Type B pancreatic cell (in vitro differentiated cells): ENCODE data around the gene TOX3. TPM values are rescaled to one million over a fixed set of nuclear protein-coding genes. Genes with fewer than 3 reads are reported as not detected.

Experiments
- DNase-seq: peaks from one replicate; pipeline ENCODE4 v3.0.0; 2021; ENCODE audit warnings: mixed read lengths; ENCODE audit not compliant: unreplicated experiment; ENCODE audit errors: extremely low spot score
- H3K27ac Mint-ChIP-seq: 2 replicates; pipeline ENCODE4 v1.8.0; 2021; ENCODE audit warnings: mild to moderate bottlenecking, mixed read lengths
- H3K27me3 Mint-ChIP-seq: 2 replicates; pipeline ENCODE4 v1.8.0; 2021; ENCODE audit warnings: mixed read lengths
- H3K36me3 Mint-ChIP-seq: 2 replicates; pipeline ENCODE4 v1.8.0; 2021; ENCODE audit warnings: mixed read lengths
- H3K4me1 Mint-ChIP-seq: one replicate; pipeline ENCODE4 v1.8.0; 2021; ENCODE audit warnings: mixed read lengths; ENCODE audit not compliant: unreplicated experiment
- H3K4me3 Mint-ChIP-seq: 2 replicates; pipeline ENCODE4 v1.8.0; 2021; ENCODE audit warnings: mild to moderate bottlenecking, mixed read lengths
- H3K9me3 Mint-ChIP-seq: 2 replicates; pipeline ENCODE4 v1.8.0; 2021; ENCODE audit warnings: mixed read lengths
- total RNA-seq: library from RNA; stranded (reverse); gene quantifications from 2 replicates; pipeline ENCODE4 v1.2.1, GENCODE V29; 2021; ENCODE audit warnings: low replicate concordance
- TF ChIP-seq, protein P1 (sequence below): fragments of 200-600 bp; sonication (generic); conservative IDR thresholded peaks from 2 replicates; pipeline ENCODE4 v1.5.0; 2021; ENCODE audit warnings: antibody characterized with exemption, mild to moderate bottlenecking

Gene TOX3
- total RNA-seq, 1 donor from 2014 or later = 18.4 TPM

DNA sequence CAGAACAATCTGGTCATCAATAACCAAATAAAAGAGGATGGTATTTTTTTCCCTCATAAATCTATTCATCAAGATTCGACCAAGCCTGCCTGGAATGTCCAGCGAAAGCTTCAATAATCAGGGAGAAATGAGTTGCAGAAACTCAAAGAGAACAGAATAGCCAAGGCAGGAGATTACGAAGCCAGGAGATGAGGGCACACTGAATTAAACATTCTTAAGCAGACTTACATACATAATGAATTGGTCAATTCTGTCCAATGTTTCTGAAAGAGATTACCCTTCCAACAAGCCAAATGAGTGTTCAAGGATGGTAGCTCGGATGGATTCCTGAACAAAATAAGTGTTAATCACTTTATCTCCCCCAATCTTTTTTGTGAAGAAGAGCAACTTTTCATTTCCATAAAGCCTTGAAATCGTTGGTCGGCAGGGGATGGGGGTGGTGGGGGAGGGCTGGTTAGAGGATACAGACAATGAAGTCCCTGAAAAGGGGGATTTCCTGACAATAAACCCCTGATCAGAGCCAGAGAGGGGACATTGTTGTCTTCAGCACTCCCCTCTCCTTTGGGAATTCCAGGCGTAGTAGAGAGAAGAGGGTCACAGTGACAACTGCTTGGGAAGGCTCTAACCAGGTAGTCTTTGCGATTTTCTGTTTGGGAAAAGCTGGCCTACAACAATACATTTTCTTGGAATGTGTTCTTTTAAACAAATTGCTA lies 20.7 kb downstream of the TOX3 start:
- H3K27ac Mint-ChIP-seq = no peak overlapping the region
- H3K4me3 Mint-ChIP-seq = no peak overlapping the region
- H3K27me3 Mint-ChIP-seq = peaks cover 7% of the 10 kb centered on the region
- no peaks in the 10 kb centered on the region for H3K9me3 Mint-ChIP-seq
- H3K36me3 Mint-ChIP-seq = peaks cover 4% of the 10 kb centered on the region
- TF ChIP-seq, protein P1, sequence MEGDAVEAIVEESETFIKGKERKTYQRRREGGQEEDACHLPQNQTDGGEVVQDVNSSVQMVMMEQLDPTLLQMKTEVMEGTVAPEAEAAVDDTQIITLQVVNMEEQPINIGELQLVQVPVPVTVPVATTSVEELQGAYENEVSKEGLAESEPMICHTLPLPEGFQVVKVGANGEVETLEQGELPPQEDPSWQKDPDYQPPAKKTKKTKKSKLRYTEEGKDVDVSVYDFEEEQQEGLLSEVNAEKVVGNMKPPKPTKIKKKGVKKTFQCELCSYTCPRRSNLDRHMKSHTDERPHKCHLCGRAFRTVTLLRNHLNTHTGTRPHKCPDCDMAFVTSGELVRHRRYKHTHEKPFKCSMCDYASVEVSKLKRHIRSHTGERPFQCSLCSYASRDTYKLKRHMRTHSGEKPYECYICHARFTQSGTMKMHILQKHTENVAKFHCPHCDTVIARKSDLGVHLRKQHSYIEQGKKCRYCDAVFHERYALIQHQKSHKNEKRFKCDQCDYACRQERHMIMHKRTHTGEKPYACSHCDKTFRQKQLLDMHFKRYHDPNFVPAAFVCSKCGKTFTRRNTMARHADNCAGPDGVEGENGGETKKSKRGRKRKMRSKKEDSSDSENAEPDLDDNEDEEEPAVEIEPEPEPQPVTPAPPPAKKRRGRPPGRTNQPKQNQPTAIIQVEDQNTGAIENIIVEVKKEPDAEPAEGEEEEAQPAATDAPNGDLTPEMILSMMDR = no peak
- H3K4me1 Mint-ChIP-seq = peaks cover 4% of the 10 kb centered on the region
- DNase-seq = no peak

DNA sequence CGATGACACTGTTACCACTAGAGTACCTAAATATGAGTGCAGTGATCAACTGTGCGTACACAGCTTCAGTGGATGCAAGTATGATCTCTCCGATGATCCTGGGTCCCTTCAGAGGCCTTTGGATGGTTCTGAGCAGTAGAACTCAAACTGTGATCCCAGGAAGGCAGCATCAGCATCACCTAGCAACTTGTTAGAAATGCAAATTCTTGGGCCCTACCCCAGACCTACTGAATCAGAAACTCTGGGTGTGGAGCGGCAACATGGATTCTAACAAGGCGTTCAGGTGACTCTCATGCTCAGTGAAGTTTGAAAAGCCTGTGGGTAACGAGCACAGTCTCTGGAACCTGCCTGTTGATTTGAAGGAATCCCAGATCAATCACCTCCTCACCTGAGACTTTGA lies 25.4 kb downstream of the TOX3 start:
- no peak for DNase-seq
- no peak overlapping the region for H3K4me3 Mint-ChIP-seq
- H3K27ac Mint-ChIP-seq = no peak overlapping the region
- H3K4me1 Mint-ChIP-seq = no peaks in the 10 kb centered on the region
- H3K36me3 Mint-ChIP-seq = peaks cover 8% of the 10 kb centered on the region
- no peaks in the 10 kb centered on the region for H3K9me3 Mint-ChIP-seq
- TF ChIP-seq, protein P1 = no peak
- peaks cover 4% of the 10 kb centered on the region for H3K27me3 Mint-ChIP-seq

DNA sequence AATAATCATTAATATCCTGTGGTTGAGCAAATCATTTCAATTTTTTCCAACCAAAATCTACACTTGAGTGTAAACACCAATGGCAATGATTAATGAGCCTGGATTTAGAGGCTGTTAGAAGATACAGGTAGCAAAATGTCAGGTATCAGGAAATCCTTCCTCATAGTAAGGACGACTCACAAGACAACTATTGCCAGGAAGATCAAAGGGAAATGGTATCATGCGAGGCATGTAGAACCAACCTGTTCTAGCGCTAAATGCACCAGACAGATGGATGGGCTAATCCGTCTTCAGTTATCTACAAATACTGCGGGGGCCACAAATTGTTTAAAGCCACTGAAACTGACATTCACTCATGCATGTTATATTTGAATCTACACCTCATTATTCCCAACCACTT lies 28.1 kb downstream of the TOX3 start:
- Mint-ChIP-seq H3K27ac (no peak overlapping the region), H3K27me3 (no peaks in the 10 kb centered on the region), H3K9me3 (no peaks in the 10 kb centered on the region), H3K4me1 (no peaks in the 10 kb centered on the region), H3K36me3 (peaks cover 8% of the 10 kb centered on the region), H3K4me3 (no peak overlapping the region)
- TF ChIP-seq, protein P1 = no peak
- DNase-seq = no peak

DNA sequence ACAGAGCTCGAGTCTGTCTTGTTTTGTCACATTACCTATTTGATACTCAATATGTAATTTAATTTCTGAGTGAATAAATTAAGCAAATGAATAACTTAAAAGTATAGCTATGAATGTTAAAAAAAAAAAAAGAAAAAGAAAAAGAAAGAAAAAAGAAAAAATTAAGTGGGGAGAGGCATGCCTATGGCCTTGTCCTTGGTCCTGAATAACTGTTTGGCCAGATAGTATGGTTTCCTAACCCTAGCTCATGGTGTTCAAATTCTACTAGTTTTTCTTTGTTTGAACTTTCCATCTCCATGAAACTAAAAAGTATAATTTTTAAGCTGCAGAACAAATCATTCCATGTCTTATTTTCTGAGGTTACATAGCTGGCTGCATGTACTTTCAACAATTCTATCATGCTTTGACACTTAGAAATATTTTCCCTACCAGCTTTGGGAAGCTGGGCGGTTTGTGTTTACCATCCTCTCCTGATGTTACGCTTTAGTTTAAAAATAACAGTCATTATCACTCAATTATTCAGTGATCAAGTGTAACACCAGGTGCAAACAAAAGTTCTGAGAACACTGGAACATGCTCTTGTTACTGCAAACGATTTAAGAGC lies 31.8 kb downstream of the TOX3 start:
- Mint-ChIP-seq H3K36me3 (peaks cover under 1% of the 10 kb centered on the region), H3K4me1 (no peaks in the 10 kb centered on the region), H3K27ac (no peak overlapping the region), H3K4me3 (no peak overlapping the region), H3K9me3 (no peaks in the 10 kb centered on the region), H3K27me3 (no peaks in the 10 kb centered on the region)
- DNase-seq = no peak
- TF ChIP-seq, protein P1 = no peak

DNA sequence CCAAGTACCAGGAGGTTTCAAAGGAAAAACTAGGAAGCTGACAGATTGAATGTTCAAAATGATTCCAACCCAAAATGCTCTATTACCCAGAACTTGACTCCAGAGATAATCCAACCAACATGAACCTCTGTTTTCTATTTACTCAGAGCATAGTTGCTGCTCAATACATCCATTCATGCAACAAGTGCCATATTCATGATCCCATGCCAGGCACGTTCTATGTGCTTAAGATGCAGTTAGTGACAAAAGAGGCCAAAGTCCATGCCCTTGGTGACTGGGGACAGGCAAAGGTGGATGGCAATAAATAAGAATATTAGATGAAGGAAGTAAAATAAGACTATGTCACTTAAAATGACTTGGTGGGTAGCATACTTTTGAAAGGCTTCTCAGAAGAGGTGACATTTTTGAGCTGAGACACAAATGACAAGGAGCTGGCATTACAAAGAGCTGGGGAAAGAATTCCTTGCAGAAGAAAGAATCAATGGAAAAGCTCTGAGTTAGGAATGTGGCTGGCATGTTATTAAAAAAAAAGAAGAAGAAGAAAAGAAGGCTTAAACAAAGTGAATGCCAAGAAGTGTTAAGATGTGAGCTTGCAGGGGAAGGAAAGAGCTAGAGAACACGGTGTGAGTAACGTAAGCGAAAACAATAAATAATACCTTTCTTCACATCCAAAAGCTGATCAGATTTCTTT lies 34.5 kb downstream of the TOX3 start:
- Mint-ChIP-seq H3K27ac (no peak overlapping the region), H3K4me1 (no peaks in the 10 kb centered on the region), H3K36me3 (no peaks in the 10 kb centered on the region), H3K4me3 (no peak overlapping the region), H3K9me3 (no peaks in the 10 kb centered on the region), H3K27me3 (no peaks in the 10 kb centered on the region)
- TF ChIP-seq, protein P1 = no peak
- DNase-seq = no peak
